Neuronal stem cell (in vitro differentiated cells): ENCODE results near the gene SYAP1.
"Not testable (repeated sequence)": the region's sequence is repeated elsewhere in the genome, so short reads cannot be mapped to it uniquely, and the experiment has no call there.

ENCODE experiments used
- DNase-seq: peaks from one replicate; pipeline ENCODE4 v3.0.0-alpha.2; 2013; ENCODE audit warnings: low spot score
- H2AFZ ChIP-seq: one replicate; pipeline ENCODE4 v1.6.1; 2013; ENCODE audit warnings: mild to moderate bottlenecking, low read length, inconsistent platforms
- H2AK5ac ChIP-seq: 2 replicates; pipeline ENCODE4 v1.6.1; 2013; ENCODE audit warnings: low read depth, mild to moderate bottlenecking, inconsistent platforms, low read length, moderate library complexity, mixed read lengths
- H2BK120ac ChIP-seq: 2 replicates; pipeline ENCODE4 v1.6.1; 2013; ENCODE audit warnings: low read depth, mild to moderate bottlenecking, inconsistent platforms, low read length, moderate library complexity, mixed read lengths
- H2BK12ac ChIP-seq: one replicate; pipeline ENCODE4 v1.6.1; 2013; ENCODE audit warnings: low read length, inconsistent platforms
- H2BK15ac ChIP-seq: 2 replicates; pipeline ENCODE4 v1.6.1; 2013; ENCODE audit warnings: mild to moderate bottlenecking, low read length, inconsistent platforms, mixed read lengths
- H2BK5ac ChIP-seq: one replicate; pipeline ENCODE4 v1.6.1; 2013; ENCODE audit warnings: inconsistent platforms, mild to moderate bottlenecking, low read length, moderate library complexity
- H3K14ac ChIP-seq: one replicate; pipeline ENCODE4 v1.6.1; 2013; ENCODE audit warnings: low read length, inconsistent platforms
- H3K18ac ChIP-seq: 2 replicates; pipeline ENCODE4 v1.6.1; 2013; ENCODE audit warnings: low read length, inconsistent platforms
- H3K23ac ChIP-seq: 2 replicates; pipeline ENCODE4 v1.6.1; 2013; ENCODE audit warnings: low read depth, mild to moderate bottlenecking, mixed read lengths, low read length, inconsistent platforms; ENCODE audit not compliant: poor library complexity
- H3K27ac ChIP-seq: replicated peaks from 3 replicates; pipeline ENCODE4 v1.5.1; 2013; ENCODE audit warnings: low read length, inconsistent platforms
- H3K27me3 ChIP-seq, 3 experiments: 2 replicates each; pipeline ENCODE4 v1.6.1; 2013; ENCODE audit warnings: low read length in 3 of 3, mild to moderate bottlenecking in 2 of 3, inconsistent platforms in 1 of 3, low read depth in 1 of 3, mixed read lengths in 1 of 3, moderate library complexity in 1 of 3; ENCODE audit not compliant: control insufficient read depth in 3 of 3, insufficient read depth in 3 of 3
- H3K36me3 ChIP-seq, 2 donors: replicated peaks in 1 of 2; 2 replicates each; pipeline ENCODE4 v1.6.1; 2013; ENCODE audit warnings: low read length in 2 of 2; ENCODE audit not compliant: control insufficient read depth in 2 of 2, insufficient read depth in 2 of 2
- H3K4ac ChIP-seq: 2 replicates; pipeline ENCODE4 v1.6.1; 2013; ENCODE audit warnings: inconsistent platforms, mild to moderate bottlenecking, low read length, moderate library complexity
- H3K4me1 ChIP-seq, 2 donors: 1 replicate in 1 of 2; 2 replicates in 1 of 2; pipeline ENCODE4 v1.6.1; 2013; ENCODE audit warnings: low read length in 2 of 2, low read depth in 1 of 2; ENCODE audit not compliant: control insufficient read depth in 2 of 2, insufficient read depth in 1 of 2
- H3K4me2 ChIP-seq: one replicate; pipeline ENCODE4 v1.6.1; 2013; ENCODE audit warnings: mild to moderate bottlenecking, low read length, inconsistent platforms; ENCODE audit not compliant: insufficient read depth, poor library complexity, severe bottlenecking
- H3K4me3 ChIP-seq, 2 donors: 2 replicates each; pipeline ENCODE4 v1.5.1; 2013; ENCODE audit warnings: low read length in 2 of 2, mild to moderate bottlenecking in 2 of 2, inconsistent platforms in 1 of 2, moderate library complexity in 1 of 2
- H3K79me1 ChIP-seq: one replicate; pipeline ENCODE4 v1.6.1; 2013; ENCODE audit warnings: low read depth, mild to moderate bottlenecking, inconsistent platforms, low read length, moderate library complexity
- H3K9ac ChIP-seq: one replicate; pipeline ENCODE4 v1.6.1; 2013; ENCODE audit warnings: mild to moderate bottlenecking, low read depth, low read length, inconsistent platforms; ENCODE audit not compliant: poor library complexity
- H3K9me3 ChIP-seq, 2 donors: replicated peaks in 1 of 2; 2 replicates each; pipeline versions ENCODE3 to v1.6.1; 2013; ENCODE audit warnings: low read length in 2 of 2, mild to moderate bottlenecking in 2 of 2, inconsistent platforms in 1 of 2, low read depth in 1 of 2, mixed read lengths in 1 of 2, moderate library complexity in 1 of 2; ENCODE audit not compliant: control insufficient read depth in 2 of 2, insufficient read depth in 1 of 2
- H4K8ac ChIP-seq: one replicate; pipeline ENCODE4 v1.6.1; 2013; ENCODE audit warnings: low read depth, mild to moderate bottlenecking, inconsistent platforms, low read length, moderate library complexity
- H4K91ac ChIP-seq: one replicate; pipeline ENCODE4 v1.6.1; 2013; ENCODE audit warnings: low read length, low read depth, mild to moderate bottlenecking, inconsistent platforms; ENCODE audit not compliant: poor library complexity
- WGBS, 2 donors: extraction: QIAGEN DNeasy Blood & Tissue Kit; methylation state at CpG; one replicate each; pipeline ENCODE4 v1.1.7; 2013; ENCODE audit warnings: missing lambda C conversion rate in 2 of 2, mixed read lengths in 1 of 2; ENCODE audit not compliant: insufficient read length in 2 of 2, insufficient replicate concordance in 1 of 2; ENCODE audit errors: extremely low coverage in 2 of 2; 5-methylcytosine and 5-hydroxymethylcytosine counted together

Gene SYAP1

GRCh38 chrX:16715638-16716037, 3.8 kb upstream of the SYAP1 start:
- not testable (repeated sequence) for H3K9me3 ChIP-seq, H4K91ac ChIP-seq, H3K23ac ChIP-seq, H2AFZ ChIP-seq, H3K4me1 ChIP-seq, H3K79me1 ChIP-seq, H2BK15ac ChIP-seq, H3K14ac ChIP-seq, H3K27ac ChIP-seq, H2BK12ac ChIP-seq, H3K18ac ChIP-seq, H3K4ac ChIP-seq, H2AK5ac ChIP-seq, DNase-seq, H2BK5ac ChIP-seq, H4K8ac ChIP-seq, H3K27me3 ChIP-seq, H3K4me3 ChIP-seq, H3K9ac ChIP-seq, H3K4me2 ChIP-seq, H3K36me3 ChIP-seq, H2BK120ac ChIP-seq
- no CpG with 5 or more reads among the region's 6 CpGs for WGBS, 2 donors

DNA sequence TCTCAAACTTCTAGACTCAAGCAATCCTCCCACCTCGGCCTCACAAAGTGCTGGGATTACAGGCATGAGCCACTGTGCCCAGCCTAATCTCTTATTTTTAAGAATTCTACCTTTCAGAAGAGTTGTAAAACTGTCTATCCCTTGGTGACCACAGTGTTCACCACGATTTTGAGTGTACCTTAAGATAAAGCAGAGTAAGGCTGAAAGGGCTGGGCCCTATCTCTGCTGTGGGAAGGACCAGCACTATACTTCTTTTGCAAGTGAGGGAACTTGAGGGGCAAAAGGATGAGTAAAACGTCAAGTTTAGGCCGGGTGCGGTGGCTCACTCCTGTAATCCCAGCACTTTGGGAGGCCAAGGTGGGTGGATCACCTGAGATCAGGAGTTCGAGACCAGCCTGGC, 3.0 kb upstream of the SYAP1 start:
- not testable (repeated sequence) for H4K8ac ChIP-seq, H3K4me3 ChIP-seq, H2BK12ac ChIP-seq, H2AFZ ChIP-seq, H3K27me3 ChIP-seq, H3K36me3 ChIP-seq, H2BK5ac ChIP-seq, H3K4me2 ChIP-seq, H3K27ac ChIP-seq, H3K9me3 ChIP-seq, H3K23ac ChIP-seq, H2BK15ac ChIP-seq, H3K4ac ChIP-seq, H2BK120ac ChIP-seq, H3K18ac ChIP-seq, DNase-seq, H3K14ac ChIP-seq, H4K91ac ChIP-seq, H3K4me1 ChIP-seq, H2AK5ac ChIP-seq, H3K79me1 ChIP-seq, H3K9ac ChIP-seq
- WGBS, 2 donors = no CpG with 5 or more reads among the region's 6 CpGs

DNA sequence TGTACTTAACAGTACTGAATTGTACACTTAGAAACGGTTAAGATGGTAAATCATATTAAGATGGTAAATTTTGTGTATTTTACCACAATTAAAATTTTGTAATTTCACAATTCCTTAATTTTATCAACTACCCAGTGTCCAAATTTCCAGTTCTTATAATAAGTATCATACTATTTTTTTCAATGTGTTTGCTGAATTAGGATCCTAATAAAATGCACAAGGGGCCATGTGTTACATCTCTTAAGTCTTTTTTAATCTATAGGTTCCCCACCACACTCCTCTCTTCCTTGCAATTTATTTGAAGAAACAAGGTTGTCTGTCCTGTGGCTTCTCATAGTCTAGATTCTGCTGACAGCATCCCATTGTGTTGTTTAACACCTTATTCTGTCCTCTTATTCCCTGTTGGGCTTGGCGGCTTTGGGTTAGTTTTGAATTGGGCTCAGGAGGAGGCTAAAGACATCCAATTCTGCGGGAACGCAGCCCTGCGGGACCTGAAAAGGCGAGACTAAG, 533 bp upstream of the SYAP1 start:
- H3K36me3 ChIP-seq = peaks cover 0 to 10% of the 10 kb centered on the region in 2 donors
- no peak overlapping the region for H2BK15ac ChIP-seq
- no peak overlapping the region for H3K9ac ChIP-seq
- no peak overlapping the region for H3K4ac ChIP-seq
- H4K8ac ChIP-seq = no peak overlapping the region
- H2BK5ac ChIP-seq = no peak overlapping the region
- no peaks in the 10 kb centered on the region for H3K79me1 ChIP-seq
- peak overlapping the region; percentile 95 for H3K27ac ChIP-seq
- H3K27me3 ChIP-seq = no peaks in the 10 kb centered on the region
- H3K4me3 ChIP-seq = peak overlapping the region; percentile 72 to 74
- no peak overlapping the region for H3K14ac ChIP-seq
- H2BK120ac ChIP-seq = no peak overlapping the region
- H3K4me2 ChIP-seq = peak overlapping the region; percentile 60
- no peaks in the 10 kb centered on the region for H3K4me1 ChIP-seq
- H2AFZ ChIP-seq = peak overlapping the region; percentile 92
- H3K18ac ChIP-seq = no peak overlapping the region
- H3K9me3 ChIP-seq = no peaks in the 10 kb centered on the region
- H4K91ac ChIP-seq = no peak overlapping the region
- no peak for DNase-seq
- no peak overlapping the region for H2BK12ac ChIP-seq
- H3K23ac ChIP-seq = no peak overlapping the region
- no peak overlapping the region for H2AK5ac ChIP-seq
- WGBS, 2 donors = no CpG with 5 or more reads among the region's 6 CpGs

- Histone ChIP-seq H3K14ac (no peak overlapping the region), H3K4me2 (no peak overlapping the region), H3K9me3 (peaks cover 0 to 1% of the 10 kb centered on the region in 2 donors), H3K27ac (no peak overlapping the region), H2BK12ac (no peak overlapping the region), H2BK120ac (no peak overlapping the region), H3K36me3 (peaks cover 0 to 21% of the 10 kb centered on the region in 2 donors), H2AFZ (no peak overlapping the region), H2AK5ac (no peak overlapping the region), H3K23ac (no peak overlapping the region), H3K27me3 (no peaks in the 10 kb centered on the region), H3K4me1 (no peaks in the 10 kb centered on the region), H3K4me3 (no peak overlapping the region), H4K8ac (no peak overlapping the region), H3K4ac (no peak overlapping the region), H4K91ac (no peak overlapping the region), H3K9ac (no peak overlapping the region), H3K18ac (no peak overlapping the region), H2BK15ac (no peak overlapping the region), H2BK5ac (no peak overlapping the region), H3K79me1 (no peaks in the 10 kb centered on the region)
- WGBS, 2 donors = no CpG with 5 or more reads among the region's 4 CpGs
- no peak for DNase-seq
Observed at GRCh38 chrX:16722481-16722880, 3.1 kb downstream of the SYAP1 start.
